HAP-1 (cell line): Measurements from ENCODE around the gene NSDHL.

Source experiments
- DNase-seq, 2 experiments: peaks; one replicate each; pipeline ENCODE4 v3.0.0-alpha.2; 2016 to 2020; ENCODE audit warnings: low spot score in 2 of 2
- H3K27me3 ChIP-seq: fragments of 250-450 bp; sonication (Bioruptor Pico); 2 replicates; pipeline ENCODE4 v1.5.1; 2020; ENCODE audit warnings: low read depth, mild to moderate bottlenecking, moderate library complexity
- H3K36me3 ChIP-seq: fragments of 250-450 bp; sonication (Bioruptor Pico); replicated peaks from 2 replicates; pipeline ENCODE4 v1.5.1; 2020; ENCODE audit warnings: mild to moderate bottlenecking
- H3K4me1 ChIP-seq: fragments of 250-450 bp; sonication (Bioruptor Pico); 2 replicates; pipeline ENCODE4 v1.5.1; 2020; ENCODE audit warnings: mild to moderate bottlenecking
- H3K4me3 ChIP-seq: fragments of 250-450 bp; sonication (Bioruptor Pico); 2 replicates; pipeline ENCODE4 v1.5.1; 2020; ENCODE audit warnings: mild to moderate bottlenecking, moderate library complexity
- H3K9me3 ChIP-seq: fragments of 250-450 bp; sonication (Bioruptor Pico); 2 replicates; pipeline ENCODE4 v1.5.1; 2020; ENCODE audit warnings: mild to moderate bottlenecking, moderate library complexity
- in situ Hi-C: fragments of 300-500 bp; cut with MboI; formaldehyde crosslinking; loops from 3 replicates; pipeline ENCODE4 v1.14.3; 2020; ENCODE audit warnings: low sequenced_read_pairs, inconsistent platforms, mixed read lengths

The NSDHL gene

DNA sequence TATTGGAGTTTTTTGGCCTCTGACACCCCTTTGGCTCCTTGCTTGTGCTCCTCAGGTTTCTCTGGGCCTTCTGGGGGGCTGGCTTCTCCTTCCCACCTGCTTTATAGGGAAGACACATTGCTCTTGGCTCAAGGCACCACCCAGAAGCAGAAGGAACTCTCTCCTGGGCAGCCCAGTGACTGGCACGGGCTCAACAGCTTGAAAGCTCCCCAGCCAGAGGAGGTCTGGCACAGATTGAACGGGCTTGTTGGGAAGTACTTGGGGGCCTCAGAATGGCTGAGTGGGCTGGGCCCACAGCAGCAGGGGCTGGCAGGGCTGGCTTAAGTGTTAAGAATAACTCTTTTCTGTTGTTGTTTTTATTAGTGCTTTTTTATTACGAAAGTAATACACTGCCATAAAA lies 55.9 kb downstream of the NSDHL start:
- in situ Hi-C loops, result no loop called here
- Histone ChIP-seq H3K4me1 (no peaks in the 10 kb centered on the region; the same call in 1 of the 2 replicates), H3K27me3 (peaks cover 18% of the 10 kb centered on the region), H3K36me3 (no peaks in the 10 kb centered on the region), H3K9me3 (peaks cover 3% of the 10 kb centered on the region; the same call in 1 of the 2 replicates), H3K4me3 (no peak overlapping the region)
- no peak for DNase-seq

GRCh38 chrX:152892499-152892898 lies 61.6 kb downstream of the NSDHL start:
- Histone ChIP-seq H3K36me3 (no peaks in the 10 kb centered on the region), H3K9me3 (peaks cover 3% of the 10 kb centered on the region; the same call in 1 of the 2 replicates), H3K4me1 (no peaks in the 10 kb centered on the region; the same call in 1 of the 2 replicates), H3K4me3 (no peak overlapping the region), H3K27me3 (peaks cover 22% of the 10 kb centered on the region)
- no peak for DNase-seq
- in situ Hi-C loops, result no loop called here

DNA sequence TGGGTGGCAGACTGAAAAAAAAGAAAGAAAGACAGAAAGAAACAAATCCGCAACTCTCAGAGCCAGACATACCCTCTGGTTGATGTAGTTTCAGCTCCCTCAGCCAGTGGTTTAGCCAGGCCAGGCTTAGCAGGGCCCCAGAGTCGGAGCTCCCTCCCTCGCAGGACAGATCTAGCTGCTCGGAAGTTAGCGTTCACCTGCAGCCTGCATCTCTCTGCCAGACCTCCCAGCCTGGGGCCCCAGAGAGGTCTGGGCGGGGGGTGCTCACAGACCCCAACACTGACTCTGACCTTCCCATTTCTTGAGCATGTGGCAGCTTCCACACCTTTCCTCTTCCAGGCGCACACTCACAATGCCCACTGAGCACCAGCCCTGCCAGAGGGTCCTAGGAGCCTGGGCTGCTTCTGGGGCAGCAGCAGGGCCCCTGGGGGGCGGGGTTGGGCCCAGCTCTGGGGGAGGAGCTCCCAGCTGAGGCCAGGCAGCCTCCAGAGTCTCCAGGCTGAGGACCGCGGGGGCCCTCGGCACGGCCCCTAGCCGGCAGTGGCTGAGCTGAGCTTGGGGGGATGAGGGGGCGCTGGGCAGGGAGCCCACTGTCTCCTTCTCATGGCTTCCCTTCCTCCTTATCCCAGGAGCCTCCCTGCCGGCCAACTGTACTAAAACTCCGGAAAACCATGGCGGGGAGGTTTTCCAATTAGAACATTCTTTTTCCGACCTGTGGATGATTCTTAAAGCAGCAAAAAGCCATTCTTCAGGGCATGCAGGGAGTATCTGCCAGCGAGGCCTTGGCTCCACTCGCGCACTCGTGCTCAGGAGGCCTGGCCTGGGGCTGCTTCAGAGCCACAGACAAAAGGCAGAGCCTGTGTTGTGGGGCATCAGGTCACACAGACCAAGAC lies 62.4 kb downstream of the NSDHL start:
- Histone ChIP-seq H3K27me3 (peaks cover 14% of the 10 kb centered on the region), H3K4me1 (no peaks in the 10 kb centered on the region; the same call in 1 of the 2 replicates), H3K4me3 (no peak overlapping the region), H3K36me3 (no peaks in the 10 kb centered on the region), H3K9me3 (no peaks in the 10 kb centered on the region)
- no peak for DNase-seq
- in situ Hi-C loops, result no loop called here

DNA sequence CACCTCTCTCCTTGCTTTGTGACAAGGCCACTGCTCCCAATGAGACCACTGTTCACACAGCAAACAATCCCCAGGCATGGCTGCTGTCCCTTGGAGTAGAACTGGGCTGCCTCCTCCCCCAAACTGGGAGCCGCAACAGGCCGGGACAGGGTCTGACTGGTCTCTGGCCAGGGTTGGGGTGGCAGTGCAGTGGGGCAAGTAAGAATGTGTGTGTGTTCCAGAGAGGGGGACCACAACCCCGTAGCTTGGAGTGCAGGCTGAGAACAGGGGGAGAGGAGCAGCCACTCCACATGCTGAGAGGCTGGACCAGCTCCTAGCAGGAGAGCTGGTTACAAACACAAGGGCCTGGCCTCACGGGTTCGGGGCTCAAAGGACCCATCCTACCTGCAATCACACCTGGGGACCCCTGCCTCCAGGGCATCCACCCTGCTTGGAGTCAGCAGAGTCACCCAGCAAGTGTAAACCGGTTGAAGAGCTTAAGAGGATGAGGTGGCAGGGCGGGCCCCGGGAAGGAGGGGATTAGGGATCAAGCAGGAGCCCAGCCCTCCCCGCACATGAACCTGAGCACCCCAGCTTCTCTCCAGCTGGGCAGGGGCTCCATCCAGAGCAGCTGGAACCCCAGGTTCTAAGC lies 63.2 kb downstream of the NSDHL start:
- no peak for DNase-seq
- H3K9me3 ChIP-seq, result no peaks in the 10 kb centered on the region
- in situ Hi-C loops, result no loop called here

DNA sequence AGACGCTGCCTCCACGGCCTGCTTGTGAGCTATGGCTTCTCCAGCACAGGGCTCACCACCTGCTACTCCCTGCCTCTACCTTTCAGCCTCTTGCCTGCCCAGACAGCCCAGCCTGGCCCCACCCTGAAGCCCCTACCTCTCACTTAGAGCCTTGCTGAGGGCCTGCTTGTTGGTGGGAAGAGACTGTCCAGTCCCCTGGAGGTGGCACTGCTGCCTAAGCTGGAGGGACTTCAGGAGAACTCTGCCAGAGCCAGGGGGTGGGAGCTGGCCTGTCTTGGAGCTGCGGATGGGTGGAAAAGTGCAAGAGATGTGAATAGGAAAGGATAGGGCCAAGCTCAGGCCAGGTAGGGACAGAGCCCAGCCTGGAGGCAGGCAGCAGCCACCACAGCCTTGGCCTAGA lies 64.3 kb downstream of the NSDHL start:
- in situ Hi-C loops, result no loop called here
- H3K4me3 ChIP-seq, result no peak overlapping the region
- H3K4me1 ChIP-seq, result no peaks in the 10 kb centered on the region
- no peak for DNase-seq
- H3K36me3 ChIP-seq, result no peaks in the 10 kb centered on the region
- H3K27me3 ChIP-seq, result peaks cover 9% of the 10 kb centered on the region
- H3K9me3 ChIP-seq, result no peaks in the 10 kb centered on the region

More for the DNA sequence above, 63.2 kb downstream of the NSDHL start:
- Histone ChIP-seq H3K4me3 (no peak overlapping the region), H3K4me1 (no peaks in the 10 kb centered on the region; the same call in 1 of the 2 replicates), H3K36me3 (no peaks in the 10 kb centered on the region), H3K27me3 (peaks cover 13% of the 10 kb centered on the region)

GRCh38 chrX:152895724-152896420 lies 65.0 kb downstream of the NSDHL start:
- Histone ChIP-seq H3K4me3 (no peak overlapping the region), H3K36me3 (no peaks in the 10 kb centered on the region), H3K4me1 (no peaks in the 10 kb centered on the region), H3K9me3 (no peaks in the 10 kb centered on the region), H3K27me3 (peaks cover 9% of the 10 kb centered on the region; the same call in 1 of the 2 replicates)
- in situ Hi-C loops, result no loop called here
- DNase-seq, result no peak

DNA sequence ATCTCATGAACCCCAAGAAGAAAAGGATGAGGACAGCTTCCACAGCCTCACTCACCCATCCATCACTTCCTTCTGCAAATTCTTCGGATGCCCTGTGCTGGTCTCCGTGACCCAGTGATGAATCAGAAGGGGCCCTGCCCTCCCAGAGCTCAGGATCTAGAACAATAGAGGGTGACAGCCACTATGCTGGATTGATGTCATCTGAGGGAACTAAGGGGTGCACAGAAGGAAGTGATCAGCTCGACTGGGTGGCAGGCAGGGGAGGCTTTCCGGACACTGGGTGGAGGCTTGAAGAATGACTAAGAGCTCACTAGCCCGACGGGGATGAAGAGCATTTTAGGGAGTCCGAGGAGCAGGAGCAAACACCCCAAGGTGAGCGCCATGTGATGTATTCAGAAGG lies 65.6 kb downstream of the NSDHL start:
- in situ Hi-C loops, result no loop called here
- no peak for DNase-seq

GRCh38 chrX:152897222-152898131 lies 66.6 kb downstream of the NSDHL start, which contains the start of gene ZNF185:
TSS of gene ZNF185 (plus strand) at chrX:152898067. CDS start at chrX:152914490, 16,423 bp downstream.
- in situ Hi-C loops, result no loop called here
- peak; percentile 74 to 91 for DNase-seq
- H3K27me3 ChIP-seq, result 0 out of 2 replicates have a peak, but pooled peaks cover 2% of the 10 kb centered on the region
- H3K4me1 ChIP-seq, result no peaks in the 10 kb centered on the region
- H3K4me3 ChIP-seq, result peak within 1 kb of the TSS; percentile 38
- H3K9me3 ChIP-seq, result no peaks in the 10 kb centered on the region
- no peaks in the 10 kb centered on the region for H3K36me3 ChIP-seq

More for the DNA sequence above, 65.6 kb downstream of the NSDHL start:
- H3K27me3 ChIP-seq, result peaks cover 9% of the 10 kb centered on the region; the same call in 1 of the 2 replicates
- H3K4me3 ChIP-seq, result no peak overlapping the region
- H3K4me1 ChIP-seq, result no peaks in the 10 kb centered on the region
- no peaks in the 10 kb centered on the region for H3K36me3 ChIP-seq
- no peaks in the 10 kb centered on the region for H3K9me3 ChIP-seq

DNA sequence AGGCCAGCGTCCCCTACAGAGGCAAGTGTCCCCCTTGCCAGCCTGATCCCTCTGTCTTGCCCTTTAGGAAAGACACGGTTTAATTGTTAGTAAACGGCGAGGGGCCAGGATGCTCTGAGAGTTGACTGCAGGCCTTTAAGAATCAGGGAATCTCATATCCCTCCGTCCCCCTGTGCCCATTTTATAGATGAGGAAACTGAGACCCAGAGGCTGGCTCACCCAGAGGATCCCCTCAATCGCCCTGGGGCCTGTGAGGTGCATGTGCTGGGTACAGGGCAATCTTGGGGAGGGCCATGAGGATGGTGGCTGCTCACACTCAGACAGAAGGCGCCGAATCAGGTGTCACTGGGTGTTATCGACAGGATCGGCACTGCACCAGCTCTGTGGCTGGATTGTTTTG lies 67.6 kb downstream of the NSDHL start:
- H3K36me3 ChIP-seq, result no peaks in the 10 kb centered on the region
- no peaks in the 10 kb centered on the region for H3K4me1 ChIP-seq
- in situ Hi-C loops, result no loop called here
- no peaks in the 10 kb centered on the region for H3K9me3 ChIP-seq
- no peak for DNase-seq
- peak overlapping the region; percentile 38 for H3K4me3 ChIP-seq
- H3K27me3 ChIP-seq, result no peaks in the 10 kb centered on the region

DNA sequence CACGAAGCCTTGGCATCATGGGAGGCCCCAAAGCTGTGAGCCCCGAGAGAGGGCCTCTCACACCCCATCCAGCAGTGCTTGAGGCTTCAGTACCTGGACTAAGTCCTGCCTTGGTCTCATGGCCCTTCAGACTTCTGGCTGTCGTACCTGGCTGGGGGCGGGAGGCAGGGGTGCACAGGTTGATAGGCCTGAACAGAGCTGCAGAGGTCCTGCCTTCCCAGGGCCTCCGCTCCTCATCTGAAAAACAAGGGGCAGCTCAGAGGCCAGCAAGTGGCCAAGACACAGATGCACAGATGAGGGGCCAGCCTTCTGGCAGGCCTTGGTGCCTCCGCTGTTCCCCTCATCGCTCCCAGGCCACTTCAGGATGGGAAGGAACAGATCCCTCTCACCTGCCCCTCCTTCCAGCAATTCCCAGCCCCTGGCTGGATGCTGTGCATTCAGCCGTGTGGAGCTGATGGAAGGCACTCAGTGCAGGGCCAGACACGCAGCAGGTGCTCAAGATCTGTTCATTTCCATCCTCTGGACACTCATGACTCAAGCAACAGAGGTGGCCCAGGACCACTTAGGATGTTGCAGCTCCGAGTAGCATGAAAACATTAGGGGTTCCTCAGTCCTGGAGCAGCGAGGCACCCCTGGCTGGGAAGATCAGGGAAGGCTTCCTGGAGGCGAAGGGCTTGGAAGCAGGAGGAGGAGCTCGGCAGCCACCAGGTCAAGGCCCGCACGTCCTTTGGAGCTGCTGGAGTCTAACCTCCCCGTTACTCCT lies 68.4 kb downstream of the NSDHL start:
- H3K4me1 ChIP-seq, result peaks cover 1% of the 10 kb centered on the region; the same call in 1 of the 2 replicates
- no peaks in the 10 kb centered on the region for H3K27me3 ChIP-seq
- no peak for DNase-seq
- H3K9me3 ChIP-seq, result no peaks in the 10 kb centered on the region
- no peak overlapping the region for H3K4me3 ChIP-seq
- H3K36me3 ChIP-seq, result no peaks in the 10 kb centered on the region
- in situ Hi-C loops, result no loop called here

- Histone ChIP-seq H3K4me3 (no peak overlapping the region), H3K36me3 (no peaks in the 10 kb centered on the region), H3K9me3 (no peaks in the 10 kb centered on the region), H3K4me1 (peaks cover 3% of the 10 kb centered on the region; the same call in 1 of the 2 replicates), H3K27me3 (no peaks in the 10 kb centered on the region)
- in situ Hi-C loops, result no loop called here
- DNase-seq, result no peak
Observed at GRCh38 chrX:152899874-152900719, 69.2 kb downstream of the NSDHL start.
